GM21528 (cell line): ENCODE measurements around the gene JAK1.

Experiments
- ATAC-seq: cut with Tn5 transposase; IDR thresholded peaks from one replicate; pipeline ENCODE4 v1.9.1; 2021; ENCODE audit warnings: mild to moderate bottlenecking, moderate library complexity; ENCODE audit not compliant: unreplicated experiment, low FRiP score

The JAK1 gene

GRCh38 chr1:64895500-64895899 is 70.8 kb downstream of the JAK1 start:
- peak; percentile 80 for ATAC-seq

- ATAC-seq, result no peak
These were observed 71.7 kb downstream of the JAK1 start for GRCh38 chr1:64894438-64895196.

GRCh38 chr1:64893921-64894320 is 72.4 kb downstream of the JAK1 start:
- ATAC-seq, result no peak

GRCh38 chr1:64892576-64893573 is 73.5 kb downstream of the JAK1 start:
- no peak for ATAC-seq

- ATAC-seq, result no peak
These were observed 74.9 kb downstream of the JAK1 start for GRCh38 chr1:64891448-64891825.

GRCh38 chr1:64890699-64891447 is 75.5 kb downstream of the JAK1 start:
- no peak for ATAC-seq

GRCh38 chr1:64887689-64888217 is 78.6 kb downstream of the JAK1 start:
- ATAC-seq, result no peak

GRCh38 chr1:64886877-64887276 is 79.5 kb downstream of the JAK1 start:
- no peak for ATAC-seq

- no peak for ATAC-seq
These were observed 80.7 kb downstream of the JAK1 start for GRCh38 chr1:64885648-64886047.

- ATAC-seq, result no peak
These were observed 81.9 kb downstream of the JAK1 start for GRCh38 chr1:64884261-64885040.

GRCh38 chr1:64882574-64883255 is 83.6 kb downstream of the JAK1 start:
- ATAC-seq, result peak; percentile 93

GRCh38 chr1:64881281-64881680 is 85.1 kb downstream of the JAK1 start:
- ATAC-seq, result no peak

- no peak for ATAC-seq
These were observed 85.9 kb downstream of the JAK1 start for GRCh38 chr1:64880449-64880848.

GRCh38 chr1:64878931-64879611 is 87.3 kb downstream of the JAK1 start:
- no peak for ATAC-seq

GRCh38 chr1:64878090-64878489 is 88.3 kb downstream of the JAK1 start:
- no peak for ATAC-seq

- no peak for ATAC-seq
These were observed 88.8 kb downstream of the JAK1 start for GRCh38 chr1:64877598-64877997.

- no peak for ATAC-seq
These were observed 89.2 kb downstream of the JAK1 start for GRCh38 chr1:64877151-64877550.

GRCh38 chr1:64875606-64876005 is 90.7 kb downstream of the JAK1 start:
- ATAC-seq, result no peak

- ATAC-seq, result no peak
These were observed 91.2 kb downstream of the JAK1 start for GRCh38 chr1:64875101-64875500.
